GM12878 (cell line): ENCODE results near the gene RUFY2. TPM values are rescaled to one million over a fixed set of nuclear protein-coding genes. Genes with fewer than 3 reads are reported as not detected.

Source experiments
- BHLHE40 ChIP-seq, 2 experiments: fragments of 450-650 bp in 1 of 2; IDR thresholded peaks; 2 replicates each; pipeline ENCODE4 v1.6.1; 2011 to 2017; ENCODE audit warnings: low read depth in 2 of 2, borderline replicate concordance in 1 of 2, improper control_type of control experiment in 1 of 2, low read length in 1 of 2, mild to moderate bottlenecking in 1 of 2
- BMI1 ChIP-seq: fragments of 450-650 bp; IDR thresholded peaks from 2 replicates; pipeline ENCODE4 v1.6.1; 2016; ENCODE audit warnings: mild to moderate bottlenecking, moderate library complexity, borderline replicate concordance
- CREB1 ChIP-seq: IDR thresholded peaks from 2 replicates; pipeline ENCODE4 v1.6.1; 2012; ENCODE audit warnings: low read depth, mild to moderate bottlenecking, inconsistent platforms
- CREM ChIP-seq: IDR thresholded peaks from 2 replicates; pipeline ENCODE4 v1.6.1; 2014; ENCODE audit warnings: antibody characterized with exemption, low read depth
- EP300 ChIP-seq, 2 experiments: fragments of 150-350 bp in 1 of 2; IDR thresholded peaks; 2 replicates each; pipeline ENCODE4 v1.6.1; 2011 to 2012; ENCODE audit warnings: low read depth in 2 of 2, low read length in 2 of 2, borderline replicate concordance in 1 of 2, improper control_type of control experiment in 1 of 2, inconsistent platforms in 1 of 2; ENCODE audit not compliant: control insufficient read depth in 1 of 2
- FOXK2 ChIP-seq: fragments of 450-650 bp; IDR thresholded peaks from 2 replicates; pipeline ENCODE4 v1.6.1; 2017; ENCODE audit warnings: mild to moderate bottlenecking, moderate library complexity
- FOXM1 ChIP-seq: IDR thresholded peaks from 2 replicates; pipeline ENCODE4 v1.6.1; 2012; ENCODE audit warnings: low read depth, mild to moderate bottlenecking, inconsistent platforms, low read length, moderate library complexity
- GATAD2B ChIP-seq: fragments of 450-650 bp; conservative IDR thresholded peaks from 2 replicates; pipeline ENCODE4 v1.6.1; 2017; ENCODE audit warnings: low read depth, mild to moderate bottlenecking, moderate library complexity
- IRF4 ChIP-seq: IDR thresholded peaks from 2 replicates; pipeline ENCODE4 v1.6.1; 2011; ENCODE audit warnings: low read depth, low read length
- LARP7 ChIP-seq: fragments of 450-650 bp; IDR thresholded peaks from 2 replicates; pipeline ENCODE4 v1.6.1; 2017; ENCODE audit warnings: mild to moderate bottlenecking
- MTA3 ChIP-seq: IDR thresholded peaks from 2 replicates; pipeline ENCODE4 v1.6.1; 2012; ENCODE audit warnings: low read length, inconsistent platforms, borderline replicate concordance
- NFYB ChIP-seq: IDR thresholded peaks from 2 replicates; pipeline ENCODE4 v1.6.1; 2011; ENCODE audit warnings: low read depth, mild to moderate bottlenecking, low read length, improper control_type of control experiment, moderate library complexity; ENCODE audit not compliant: insufficient read depth
- RUNX3 ChIP-seq: IDR thresholded peaks from 2 replicates; pipeline ENCODE4 v1.6.1; 2012; ENCODE audit warnings: low read length, inconsistent platforms
- SP1 ChIP-seq: IDR thresholded peaks from one replicate; pipeline ENCODE4 v1.6.1; 2011; ENCODE audit warnings: low read depth, low read length
- SRF ChIP-seq, 2 experiments: IDR thresholded peaks; 2 replicates each; pipeline ENCODE4 v1.6.1; 2011; ENCODE audit warnings: low read depth in 2 of 2, low read length in 2 of 2, mild to moderate bottlenecking in 1 of 2, moderate library complexity in 1 of 2
- TCF3 ChIP-seq: IDR thresholded peaks from 2 replicates; pipeline ENCODE4 v1.6.1; 2012; ENCODE audit warnings: low read depth, mild to moderate bottlenecking, low read length, borderline replicate concordance; ENCODE audit not compliant: insufficient read depth
- ZNF24 ChIP-seq: fragments of 450-650 bp; IDR thresholded peaks from 2 replicates; pipeline ENCODE4 v1.6.1; 2017; ENCODE audit warnings: antibody characterized with exemption, mild to moderate bottlenecking
- ZNF274 ChIP-seq: IDR thresholded peaks from one replicate; pipeline ENCODE4 v1.8.0; 2011; ENCODE audit not compliant: insufficient read length, insufficient read depth
- polyA plus RNA-seq, 11 experiments: library from polyadenylated mRNA; depleted of rRNA in 4 of 11; unstranded in 6 of 11; stranded (reverse) in 5 of 11; fragments of >200 nt; fragmentation: Nextera tagmentation in 4 of 11; fragmentation: Illumina TruSeq in 1 of 11; extraction: Ambion mirVana in 4 of 11; extraction: Trizol in 1 of 11; gene quantifications; 1 replicate in 1 of 11; 2 replicates in 10 of 11; pipeline versions ENCODE4 v1.2.1 to v1.2.3, GENCODE V29; 2011 to 2016; ENCODE audit warnings: inconsistent platforms in 2 of 11, missing spikeins in 2 of 11, low read depth in 1 of 11
- total RNA-seq, 4 experiments: library from RNA; depleted of rRNA in 3 of 4; stranded (reverse); fragments of >200 nt in 3 of 4; fragmentation: Illumina TruSeq in 1 of 4; extraction: Trizol in 1 of 4; gene quantifications; 2 replicates each; pipeline versions ENCODE4 v1.2.1 to v1.2.3, GENCODE V29; 2013 to 2021
- TF ChIP-seq, protein P1 (sequence below): fragments of 150-350 bp; IDR thresholded peaks from 2 replicates; pipeline ENCODE4 v1.6.1; 2014; ENCODE audit warnings: mild to moderate bottlenecking, low read depth, low read length
- TF ChIP-seq, protein P2 (sequence below): fragments of 450-650 bp; IDR thresholded peaks from 2 replicates; pipeline ENCODE4 v1.6.1; 2017; ENCODE audit warnings: antibody characterized with exemption, mild to moderate bottlenecking, moderate library complexity
- TF ChIP-seq, protein P3 (sequence below): IDR thresholded peaks from 2 replicates; pipeline ENCODE4 v1.6.1; 2012; ENCODE audit warnings: low read depth, low read length, improper control_type of control experiment
- TF ChIP-seq, protein P4 (sequence below): fragments of 450-650 bp; IDR thresholded peaks from 2 replicates; pipeline ENCODE4 v1.6.1; 2018; ENCODE audit warnings: borderline replicate concordance, mild to moderate bottlenecking; ENCODE audit not compliant: partially characterized antibody
- TF ChIP-seq, protein P5 (sequence below): IDR thresholded peaks from 2 replicates; pipeline ENCODE4 v1.6.1; 2011; ENCODE audit warnings: low read depth, mild to moderate bottlenecking, low read length, moderate library complexity, borderline replicate concordance; ENCODE audit errors: extremely low read depth

Gene RUFY2
- total and polyA plus RNA-seq, 10 of the 15 experiments (the other 5 are each of a cell fraction or from before 2014, with no cell fraction given) = 1.7 to 8.4 (median 5.8) TPM

DNA sequence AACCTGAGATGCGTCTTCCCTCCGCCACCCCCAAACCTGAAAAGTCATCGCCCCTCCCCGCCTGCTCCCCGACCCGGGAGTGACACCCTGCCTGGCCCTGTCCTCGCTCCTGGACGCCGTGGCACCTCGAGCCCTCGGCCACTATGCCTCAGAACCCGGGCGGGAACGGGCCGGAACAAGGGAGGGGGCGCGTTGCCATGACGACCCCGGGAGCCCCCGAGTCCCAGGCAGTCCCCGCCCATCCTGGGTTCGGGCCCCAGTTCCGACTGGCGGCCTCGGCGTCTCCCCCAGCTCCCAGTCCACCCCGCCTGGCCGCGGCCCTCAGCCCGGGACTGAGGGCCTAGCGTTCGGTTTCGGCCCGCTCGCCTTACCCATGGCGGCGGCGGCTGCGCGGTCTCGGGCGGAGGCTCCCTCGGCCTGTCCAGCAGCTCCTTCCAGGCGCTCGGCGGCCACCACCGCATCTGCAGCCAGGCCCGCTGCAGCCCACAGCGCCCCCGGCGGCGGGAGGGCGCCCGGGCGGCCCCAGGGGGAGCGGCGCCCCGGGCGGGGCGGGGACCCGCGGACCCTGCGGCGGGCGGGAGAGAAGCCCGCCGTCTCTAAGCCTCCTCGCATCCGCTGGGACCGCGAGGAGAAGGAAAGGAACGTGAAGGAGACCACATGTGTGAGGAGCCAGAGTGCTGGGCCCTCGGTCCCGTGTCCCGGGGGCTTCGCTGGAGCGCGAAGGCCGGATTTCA lies at the start of gene RUFY2 (continued):
- TF ChIP-seq, protein P1, sequence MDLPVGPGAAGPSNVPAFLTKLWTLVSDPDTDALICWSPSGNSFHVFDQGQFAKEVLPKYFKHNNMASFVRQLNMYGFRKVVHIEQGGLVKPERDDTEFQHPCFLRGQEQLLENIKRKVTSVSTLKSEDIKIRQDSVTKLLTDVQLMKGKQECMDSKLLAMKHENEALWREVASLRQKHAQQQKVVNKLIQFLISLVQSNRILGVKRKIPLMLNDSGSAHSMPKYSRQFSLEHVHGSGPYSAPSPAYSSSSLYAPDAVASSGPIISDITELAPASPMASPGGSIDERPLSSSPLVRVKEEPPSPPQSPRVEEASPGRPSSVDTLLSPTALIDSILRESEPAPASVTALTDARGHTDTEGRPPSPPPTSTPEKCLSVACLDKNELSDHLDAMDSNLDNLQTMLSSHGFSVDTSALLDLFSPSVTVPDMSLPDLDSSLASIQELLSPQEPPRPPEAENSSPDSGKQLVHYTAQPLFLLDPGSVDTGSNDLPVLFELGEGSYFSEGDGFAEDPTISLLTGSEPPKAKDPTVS = no peak
- TF ChIP-seq FOXM1 (no peak), SRF (IDR thresholded peaks at IDR 0.05; ENCODE audit: low read depth in 2 of 2, low read length in 2 of 2) (0 out of 4 replicates have a peak, but pooled peaks of 1 of the 2 experiments have one; percentile 33), EP300 (IDR thresholded peaks at IDR 0.05; ENCODE audit: borderline replicate concordance in 1 of 2, control insufficient read depth in 1 of 2, low read depth in 2 of 2, low read length in 2 of 2) (no peak), ZNF24 (peak; percentile 52; the same call in 1 of the 2 replicates), FOXK2 (no peak), BHLHE40 (IDR thresholded peaks at IDR 0.05; ENCODE audit: borderline replicate concordance in 1 of 2, low read depth in 2 of 2, low read length in 1 of 2) (peak in 1 of 2 experiments; percentile 74; a peak in 2 of 4 replicates), SP1 (no peak), IRF4 (no peak), BMI1 (peak; percentile 96), CREB1 (no peak; the same call in 1 of the 2 replicates), RUNX3 (peak; percentile 31; the same call in 1 of the 2 replicates), NFYB (no peak), GATAD2B (peak; percentile 92), TCF3 (no peak), MTA3 (no peak), ZNF274 (no peak), LARP7 (peak; percentile 96), CREM (no peak)
- TF ChIP-seq, protein P2, sequence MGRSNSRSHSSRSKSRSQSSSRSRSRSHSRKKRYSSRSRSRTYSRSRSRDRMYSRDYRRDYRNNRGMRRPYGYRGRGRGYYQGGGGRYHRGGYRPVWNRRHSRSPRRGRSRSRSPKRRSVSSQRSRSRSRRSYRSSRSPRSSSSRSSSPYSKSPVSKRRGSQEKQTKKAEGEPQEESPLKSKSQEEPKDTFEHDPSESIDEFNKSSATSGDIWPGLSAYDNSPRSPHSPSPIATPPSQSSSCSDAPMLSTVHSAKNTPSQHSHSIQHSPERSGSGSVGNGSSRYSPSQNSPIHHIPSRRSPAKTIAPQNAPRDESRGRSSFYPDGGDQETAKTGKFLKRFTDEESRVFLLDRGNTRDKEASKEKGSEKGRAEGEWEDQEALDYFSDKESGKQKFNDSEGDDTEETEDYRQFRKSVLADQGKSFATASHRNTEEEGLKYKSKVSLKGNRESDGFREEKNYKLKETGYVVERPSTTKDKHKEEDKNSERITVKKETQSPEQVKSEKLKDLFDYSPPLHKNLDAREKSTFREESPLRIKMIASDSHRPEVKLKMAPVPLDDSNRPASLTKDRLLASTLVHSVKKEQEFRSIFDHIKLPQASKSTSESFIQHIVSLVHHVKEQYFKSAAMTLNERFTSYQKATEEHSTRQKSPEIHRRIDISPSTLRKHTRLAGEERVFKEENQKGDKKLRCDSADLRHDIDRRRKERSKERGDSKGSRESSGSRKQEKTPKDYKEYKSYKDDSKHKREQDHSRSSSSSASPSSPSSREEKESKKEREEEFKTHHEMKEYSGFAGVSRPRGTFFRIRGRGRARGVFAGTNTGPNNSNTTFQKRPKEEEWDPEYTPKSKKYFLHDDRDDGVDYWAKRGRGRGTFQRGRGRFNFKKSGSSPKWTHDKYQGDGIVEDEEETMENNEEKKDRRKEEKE = no peak; the same call in 1 of the 2 replicates
- TF ChIP-seq, protein P3, sequence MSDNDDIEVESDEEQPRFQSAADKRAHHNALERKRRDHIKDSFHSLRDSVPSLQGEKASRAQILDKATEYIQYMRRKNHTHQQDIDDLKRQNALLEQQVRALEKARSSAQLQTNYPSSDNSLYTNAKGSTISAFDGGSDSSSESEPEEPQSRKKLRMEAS = no peak; the same call in 1 of the 2 replicates
- TF ChIP-seq, protein P4, sequence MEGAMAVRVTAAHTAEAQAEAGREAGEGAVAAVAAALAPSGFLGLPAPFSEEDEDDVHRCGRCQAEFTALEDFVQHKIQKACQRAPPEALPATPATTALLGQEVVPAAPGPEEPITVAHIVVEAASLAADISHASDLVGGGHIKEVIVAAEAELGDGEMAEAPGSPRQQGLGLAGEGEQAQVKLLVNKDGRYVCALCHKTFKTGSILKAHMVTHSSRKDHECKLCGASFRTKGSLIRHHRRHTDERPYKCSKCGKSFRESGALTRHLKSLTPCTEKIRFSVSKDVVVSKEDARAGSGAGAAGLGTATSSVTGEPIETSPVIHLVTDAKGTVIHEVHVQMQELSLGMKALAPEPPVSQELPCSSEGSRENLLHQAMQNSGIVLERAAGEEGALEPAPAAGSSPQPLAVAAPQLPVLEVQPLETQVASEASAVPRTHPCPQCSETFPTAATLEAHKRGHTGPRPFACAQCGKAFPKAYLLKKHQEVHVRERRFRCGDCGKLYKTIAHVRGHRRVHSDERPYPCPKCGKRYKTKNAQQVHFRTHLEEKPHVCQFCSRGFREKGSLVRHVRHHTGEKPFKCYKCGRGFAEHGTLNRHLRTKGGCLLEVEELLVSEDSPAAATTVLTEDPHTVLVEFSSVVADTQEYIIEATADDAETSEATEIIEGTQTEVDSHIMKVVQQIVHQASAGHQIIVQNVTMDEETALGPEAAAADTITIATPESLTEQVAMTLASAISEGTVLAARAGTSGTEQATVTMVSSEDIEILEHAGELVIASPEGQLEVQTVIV = no peak
- TF ChIP-seq, protein P5, sequence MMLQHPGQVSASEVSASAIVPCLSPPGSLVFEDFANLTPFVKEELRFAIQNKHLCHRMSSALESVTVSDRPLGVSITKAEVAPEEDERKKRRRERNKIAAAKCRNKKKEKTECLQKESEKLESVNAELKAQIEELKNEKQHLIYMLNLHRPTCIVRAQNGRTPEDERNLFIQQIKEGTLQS = 0 out of 2 replicates have a peak, but pooled peaks have one; percentile 4
